ENCODE results near the gene GSG1L. TPM values are rescaled to one million over a fixed set of nuclear protein-coding genes. Genes with fewer than 3 reads are reported as not detected.

GSG1L gene
- total and polyA plus RNA-seq, 12 donors: 0.68 to 14.6 (median 3.4) TPM; not detected in 5

DNA sequence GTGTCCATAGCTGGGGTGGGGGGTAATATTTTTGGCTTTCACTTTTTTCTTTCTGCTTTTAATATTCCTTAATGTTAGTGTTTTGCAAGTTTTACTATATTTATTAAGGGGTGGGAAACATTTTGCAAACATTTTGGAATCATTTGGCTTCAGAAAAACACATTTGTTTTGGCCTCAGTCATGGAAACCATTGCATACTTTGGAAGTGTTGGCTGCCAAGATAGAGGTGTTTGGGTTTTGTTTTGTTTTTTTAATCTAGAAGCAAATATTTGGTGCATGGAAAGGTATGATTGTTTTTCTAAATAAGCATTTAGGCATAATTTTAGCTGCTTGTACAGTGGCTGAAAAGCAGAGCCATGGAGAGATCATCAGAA, 270.3 kb downstream of the GSG1L start:
- no peaks in the 10 kb centered on the region for H3K4me1 ChIP-seq
- no peaks in the 10 kb centered on the region for H3K9me3 ChIP-seq
- no peaks in the 10 kb centered on the region for H3K36me3 ChIP-seq
- no peak overlapping the region for H3K27ac ChIP-seq
- intact Hi-C loops (cut with DNase I): no loop called here
- peaks cover 0 to 6% (median 0%) of the 10 kb centered on the region in 7 donors for H3K27me3 ChIP-seq
- no peak overlapping the region for H3K4me3 ChIP-seq
- DNase-seq (no peak), ATAC-seq (no peak)
- TF ChIP-seq, protein P1, sequence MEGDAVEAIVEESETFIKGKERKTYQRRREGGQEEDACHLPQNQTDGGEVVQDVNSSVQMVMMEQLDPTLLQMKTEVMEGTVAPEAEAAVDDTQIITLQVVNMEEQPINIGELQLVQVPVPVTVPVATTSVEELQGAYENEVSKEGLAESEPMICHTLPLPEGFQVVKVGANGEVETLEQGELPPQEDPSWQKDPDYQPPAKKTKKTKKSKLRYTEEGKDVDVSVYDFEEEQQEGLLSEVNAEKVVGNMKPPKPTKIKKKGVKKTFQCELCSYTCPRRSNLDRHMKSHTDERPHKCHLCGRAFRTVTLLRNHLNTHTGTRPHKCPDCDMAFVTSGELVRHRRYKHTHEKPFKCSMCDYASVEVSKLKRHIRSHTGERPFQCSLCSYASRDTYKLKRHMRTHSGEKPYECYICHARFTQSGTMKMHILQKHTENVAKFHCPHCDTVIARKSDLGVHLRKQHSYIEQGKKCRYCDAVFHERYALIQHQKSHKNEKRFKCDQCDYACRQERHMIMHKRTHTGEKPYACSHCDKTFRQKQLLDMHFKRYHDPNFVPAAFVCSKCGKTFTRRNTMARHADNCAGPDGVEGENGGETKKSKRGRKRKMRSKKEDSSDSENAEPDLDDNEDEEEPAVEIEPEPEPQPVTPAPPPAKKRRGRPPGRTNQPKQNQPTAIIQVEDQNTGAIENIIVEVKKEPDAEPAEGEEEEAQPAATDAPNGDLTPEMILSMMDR (IDR thresholded peaks at IDR 0.05): no peak

DNA sequence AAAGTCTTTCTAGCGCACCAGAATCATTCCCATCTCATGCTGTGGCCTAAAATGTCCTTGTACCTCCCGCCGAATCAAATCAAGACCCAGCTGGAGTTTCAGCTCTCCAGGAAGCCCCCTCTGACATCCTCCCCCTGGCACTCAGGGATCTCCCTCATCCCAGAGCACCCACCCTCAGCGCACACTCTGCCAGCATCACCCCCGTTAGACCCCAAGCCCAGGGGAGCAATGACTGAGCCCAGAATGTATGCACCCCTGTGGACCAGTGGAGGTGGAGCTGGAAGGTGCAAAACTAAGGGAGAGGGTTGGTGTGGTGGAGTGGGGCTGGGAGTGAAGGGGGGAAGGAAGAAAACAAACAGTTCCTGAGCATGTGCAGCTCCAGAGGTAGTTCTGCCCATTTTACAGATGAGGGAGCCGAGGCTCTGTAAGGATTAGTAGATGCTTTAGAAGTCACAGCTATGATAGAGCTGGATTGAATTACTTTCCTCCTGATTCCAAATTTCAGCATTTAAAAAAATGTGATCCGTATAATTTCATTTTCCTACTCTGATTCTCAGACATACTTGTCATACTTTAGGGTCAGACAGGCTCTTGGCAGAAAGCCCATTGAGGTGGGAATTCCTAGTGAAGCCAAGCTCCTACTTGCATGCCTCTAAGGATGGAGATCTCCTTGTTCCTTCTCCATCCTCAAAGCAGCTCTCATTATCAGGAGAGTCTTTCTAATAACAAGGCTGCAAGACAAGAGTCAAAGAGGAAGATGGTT, 270.8 kb downstream of the GSG1L start:
- no peak for DNase-seq
- TF ChIP-seq, protein P1 (IDR thresholded peaks at IDR 0.05): no peak
- H3K9me3 ChIP-seq: no peaks in the 10 kb centered on the region
- intact Hi-C loops (cut with DNase I): no loop called here
- ATAC-seq: no peak
- H3K27me3 ChIP-seq: peaks cover 0 to 6% (median 0%) of the 10 kb centered on the region in 7 donors
- H3K4me1 ChIP-seq: no peaks in the 10 kb centered on the region
- H3K27ac ChIP-seq: no peak overlapping the region
- 77 to 88% methylated on average over 7 of the region's 7 CpGs for WGBS, 2 donors
- H3K36me3 ChIP-seq: no peaks in the 10 kb centered on the region
- H3K4me3 ChIP-seq: no peak overlapping the region

DNA sequence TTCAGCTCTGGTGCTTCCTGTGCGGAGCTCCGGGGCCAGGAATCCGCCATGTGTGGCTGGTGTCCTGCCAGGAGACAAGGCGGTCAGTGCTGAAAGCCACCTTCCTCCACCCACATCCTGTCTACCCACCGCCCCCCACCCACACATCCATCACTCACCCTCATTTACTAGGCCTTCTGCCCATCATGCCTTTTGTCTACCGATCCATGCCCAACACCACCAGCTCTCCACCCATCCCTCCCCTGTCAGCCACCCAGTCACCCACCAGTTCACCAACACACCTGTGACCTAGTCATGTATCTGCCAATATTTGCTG, 272.2 kb downstream of the GSG1L start:
- Histone ChIP-seq H3K4me3 (no peak overlapping the region), H3K36me3 (no peaks in the 10 kb centered on the region), H3K4me1 (no peaks in the 10 kb centered on the region), H3K27ac (no peak overlapping the region), H3K27me3 (peaks cover 0 to 11% (median 0%) of the 10 kb centered on the region in 7 donors), H3K9me3 (no peaks in the 10 kb centered on the region)
- DNase-seq (no peak), ATAC-seq (no peak)
- WGBS, 2 donors: 76 to 84% methylated on average over 6 of the region's 6 CpGs
- TF ChIP-seq, protein P1 (IDR thresholded peaks at IDR 0.05): no peak
- intact Hi-C loops (cut with DNase I): no loop called here

DNA sequence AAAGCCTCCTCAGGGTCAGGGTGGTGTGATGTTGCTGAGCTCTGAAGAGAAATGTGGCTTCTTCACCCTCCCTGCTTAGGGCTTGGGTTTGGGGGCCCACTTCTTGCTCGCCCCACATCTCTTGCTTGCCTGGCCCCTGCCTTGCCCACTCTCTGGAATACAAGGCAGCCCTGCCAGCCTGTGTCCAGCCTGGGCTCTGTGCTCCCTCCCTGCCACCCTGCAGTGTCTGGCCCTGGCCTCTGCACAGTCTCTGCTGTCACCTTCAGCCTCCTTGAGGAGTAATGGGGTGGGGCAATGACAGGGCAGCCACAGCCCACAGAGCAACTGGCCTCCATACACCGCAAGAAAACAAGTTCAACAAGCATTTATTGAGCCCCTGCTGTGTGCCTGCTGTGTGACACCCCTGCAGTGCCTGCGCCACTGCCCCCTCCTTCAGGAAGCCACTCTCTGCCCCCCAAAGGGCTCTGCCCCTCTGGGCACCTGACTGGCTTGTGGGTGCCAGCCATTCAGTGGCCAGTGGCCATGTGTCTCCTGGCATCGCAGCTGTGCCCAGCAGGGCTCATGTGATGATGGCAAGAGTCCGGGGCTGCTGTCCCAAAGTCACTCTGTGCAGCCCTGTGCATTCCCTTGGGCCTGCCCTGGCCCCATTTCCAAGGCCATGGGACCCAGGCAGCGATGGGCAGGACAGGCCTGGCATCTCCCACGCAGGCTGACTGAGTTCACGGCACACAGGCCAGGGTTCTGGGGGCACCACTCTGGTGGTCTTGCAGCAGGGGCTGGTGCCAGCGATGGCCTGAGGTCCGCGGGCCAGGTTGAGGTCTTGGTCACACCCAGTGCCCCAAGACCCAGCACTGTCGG, 272.7 kb downstream of the GSG1L start:
- Histone ChIP-seq H3K27ac (no peak overlapping the region), H3K4me1 (no peaks in the 10 kb centered on the region), H3K4me3 (no peak overlapping the region), H3K27me3 (peaks cover 0 to 11% (median 0%) of the 10 kb centered on the region in 7 donors), H3K36me3 (no peaks in the 10 kb centered on the region), H3K9me3 (no peaks in the 10 kb centered on the region)
- TF ChIP-seq, protein P1 (IDR thresholded peaks at IDR 0.05): no peak
- 83 to 88% methylated on average over 12 of the region's 12 CpGs for WGBS, 2 donors
- DNase-seq (no peak), ATAC-seq (no peak)
- intact Hi-C loops (cut with DNase I): no loop called here
